Measurements from ENCODE around the gene RCAN2. TPM values are rescaled to one million over a fixed set of nuclear protein-coding genes. Genes with fewer than 3 reads are reported as not detected.

RCAN2 gene
- total RNA-seq, 1 experiment from 2014 or later = not detected

- no peaks in the 10 kb centered on the region for H3K36me3 ChIP-seq (ENCODE audit: control insufficient read depth, insufficient read depth, low read length)
- no TSS peak for BruUV-seq (replicated peaks)
- DNase-seq = no peak
- CTCF ChIA-PET = no interaction called here
- POLR2A ChIA-PET = no interaction called here
- H3K9me3 ChIP-seq = no peaks in the 10 kb centered on the region
- no peak overlapping the region for H3K4me3 ChIP-seq (ENCODE audit: low read depth, low read length)
- no peaks in the 10 kb centered on the region for H3K4me1 ChIP-seq
- intact Hi-C loops (cut with micrococcal nuclease; ENCODE audit: unreplicated experiment) = no loop called here
- 0 out of 2 replicates have a peak, but pooled peaks cover 1% of the 10 kb centered on the region for H3K27me3 ChIP-seq (replicated peaks; ENCODE audit: control insufficient read depth, insufficient read depth, low read length)
- Mint-ChIP-seq H3K27me3 (ENCODE audit: insufficient read depth, unreplicated experiment) (peaks cover 8% of the 10 kb centered on the region), H3K27ac (ENCODE audit: unreplicated experiment) (no peak overlapping the region), H3K4me1 (ENCODE audit: low read depth, unreplicated experiment) (no peaks in the 10 kb centered on the region), H3K36me3 (ENCODE audit: insufficient read depth, unreplicated experiment) (no peaks in the 10 kb centered on the region), H3K4me3 (ENCODE audit: unreplicated experiment) (no peak overlapping the region), H3K9me3 (ENCODE audit: unreplicated experiment) (no peaks in the 10 kb centered on the region)
- no peak for TF ChIP-seq CTCF (IDR thresholded peaks at IDR 0.05; ENCODE audit: insufficient read depth in 1 of 2, low read depth in 1 of 2, low read length in 1 of 2, severe bottlenecking in 1 of 2, unreplicated experiment in 1 of 2)
Observed at GRCh38 chr6:46287681-46288080, 203.6 kb downstream of the RCAN2 start.

GRCh38 chr6:46287043-46287442 is 204.2 kb downstream of the RCAN2 start:
- Mint-ChIP-seq H3K4me3 (ENCODE audit: unreplicated experiment) (no peak overlapping the region), H3K36me3 (ENCODE audit: insufficient read depth, unreplicated experiment) (no peaks in the 10 kb centered on the region), H3K9me3 (ENCODE audit: unreplicated experiment) (no peaks in the 10 kb centered on the region), H3K27ac (ENCODE audit: unreplicated experiment) (no peak overlapping the region), H3K4me1 (ENCODE audit: low read depth, unreplicated experiment) (no peaks in the 10 kb centered on the region), H3K27me3 (ENCODE audit: insufficient read depth, unreplicated experiment) (peaks cover 8% of the 10 kb centered on the region)
- no peak overlapping the region for H3K4me3 ChIP-seq (ENCODE audit: low read depth, low read length)
- H3K9me3 ChIP-seq = no peaks in the 10 kb centered on the region
- DNase-seq = no peak
- CTCF ChIA-PET = no interaction called here
- POLR2A ChIA-PET = no interaction called here
- TF ChIP-seq CTCF (IDR thresholded peaks at IDR 0.05; ENCODE audit: insufficient read depth in 1 of 2, low read depth in 1 of 2, low read length in 1 of 2, severe bottlenecking in 1 of 2, unreplicated experiment in 1 of 2) = no peak
- 0 out of 2 replicates have a peak, but pooled peaks cover 1% of the 10 kb centered on the region for H3K27me3 ChIP-seq (replicated peaks; ENCODE audit: control insufficient read depth, insufficient read depth, low read length)
- intact Hi-C loops (cut with micrococcal nuclease; ENCODE audit: unreplicated experiment) = no loop called here
- no peaks in the 10 kb centered on the region for H3K36me3 ChIP-seq (ENCODE audit: control insufficient read depth, insufficient read depth, low read length)
- BruUV-seq (replicated peaks) = no TSS peak
- H3K4me1 ChIP-seq = no peaks in the 10 kb centered on the region

GRCh38 chr6:46284475-46284874 is 206.8 kb downstream of the RCAN2 start:
- no peaks in the 10 kb centered on the region for H3K4me1 Mint-ChIP-seq (ENCODE audit: low read depth, unreplicated experiment)
- H3K27me3 Mint-ChIP-seq (ENCODE audit: insufficient read depth, unreplicated experiment) = peaks cover 11% of the 10 kb centered on the region
- H3K4me1 ChIP-seq = no peaks in the 10 kb centered on the region
- no peak for DNase-seq
- no peak overlapping the region for H3K27ac Mint-ChIP-seq (ENCODE audit: unreplicated experiment)
- H3K4me3 ChIP-seq (ENCODE audit: low read depth, low read length) = no peak overlapping the region
- no TSS peak for BruUV-seq (replicated peaks)
- no peaks in the 10 kb centered on the region for H3K36me3 Mint-ChIP-seq (ENCODE audit: insufficient read depth, unreplicated experiment)
- TF ChIP-seq CTCF (IDR thresholded peaks at IDR 0.05; ENCODE audit: insufficient read depth in 1 of 2, low read depth in 1 of 2, low read length in 1 of 2, severe bottlenecking in 1 of 2, unreplicated experiment in 1 of 2) = no peak
- no peaks in the 10 kb centered on the region for H3K9me3 Mint-ChIP-seq (ENCODE audit: unreplicated experiment)
- intact Hi-C loops (cut with micrococcal nuclease; ENCODE audit: unreplicated experiment) = no loop called here
- no peaks in the 10 kb centered on the region for H3K36me3 ChIP-seq (ENCODE audit: control insufficient read depth, insufficient read depth, low read length)
- ChIA-PET POLR2A (no interaction called here), CTCF (no interaction called here)
- H3K4me3 Mint-ChIP-seq (ENCODE audit: unreplicated experiment) = no peak overlapping the region
- no peaks in the 10 kb centered on the region for H3K9me3 ChIP-seq
- 0 out of 2 replicates have a peak, but pooled peaks cover 1% of the 10 kb centered on the region for H3K27me3 ChIP-seq (replicated peaks; ENCODE audit: control insufficient read depth, insufficient read depth, low read length)

All from Caco-2 (cell line).